Tibial nerve (tissue), 4 donors: ENCODE results near the gene RSKR. TPM values are rescaled to one million over a fixed set of nuclear protein-coding genes. Genes with fewer than 3 reads are reported as not detected.
A peak's percentile ranks its signal among the peaks of the same experiment; 100 is the strongest.

Source experiments
- DNase-seq, 2 donors: peaks; one replicate each; pipeline ENCODE4 v3.0.0-alpha.2; 2019; ENCODE audit warnings: low spot score in 2 of 2
- H3K27ac ChIP-seq, 4 donors: fragments of 200-600 bp; sonication (generic) in 3 of 4; one replicate each; pipeline ENCODE4 v1.5.1; 2017 to 2019; ENCODE audit warnings: mild to moderate bottlenecking in 1 of 4
- H3K27me3 ChIP-seq, 2 donors: fragments of 200-600 bp; sonication (generic) in 1 of 2; one replicate each; pipeline versions ENCODE4 v1.5.1 to v1.6.0; 2017 to 2019
- H3K36me3 ChIP-seq, 3 donors: fragments of 200-600 bp; sonication (generic); one replicate each; pipeline ENCODE4 v1.5.1; 2018 to 2019
- H3K4me1 ChIP-seq, 4 donors: fragments of 200-600 bp; sonication (generic) in 3 of 4; one replicate each; pipeline ENCODE4 v1.5.1; 2017 to 2019
- H3K4me3 ChIP-seq, 4 donors: fragments of 200-600 bp; sonication (generic) in 3 of 4; one replicate each; pipeline ENCODE4 v1.5.1; 2017 to 2019; ENCODE audit warnings: mild to moderate bottlenecking in 1 of 4, moderate library complexity in 1 of 4
- H3K9me3 ChIP-seq, 4 donors: fragments of 200-600 bp; sonication (generic) in 3 of 4; one replicate each; pipeline ENCODE4 v1.5.1; 2017 to 2019
- EP300 ChIP-seq, 2 donors: sonication (generic); formaldehyde crosslinking; IDR thresholded peaks; one replicate each; pipeline ENCODE4 v1.6.1; 2017; ENCODE audit warnings: antibody characterized with exemption in 2 of 2, mild to moderate bottlenecking in 1 of 2
- POLR2A ChIP-seq, 2 donors: fragments of 450-650 bp; IDR thresholded peaks; one replicate each; pipeline ENCODE4 v1.6.1; 2017; ENCODE audit warnings: antibody characterized with exemption in 2 of 2, mild to moderate bottlenecking in 2 of 2, moderate library complexity in 2 of 2
- WGBS, 2 donors: methylation state at CpG; one replicate each; pipeline ENCODE4 v1.1.5; 2018; 5-methylcytosine and 5-hydroxymethylcytosine counted together
- total RNA-seq, 4 donors: library from RNA; depleted of rRNA; stranded (reverse); fragments of >200 nt; gene quantifications; one replicate each; pipeline ENCODE4 v1.1.0, GENCODE V29; 2016
- TF ChIP-seq, protein P1 (sequence below), 5 experiments: fragments of 200-600 bp in 3 of 5; fragments of 450-650 bp in 2 of 5; sonication (generic) in 3 of 5; IDR thresholded peaks; one replicate each; pipeline ENCODE4 v1.5.1; 2016 to 2019; ENCODE audit warnings: antibody characterized with exemption in 5 of 5, mild to moderate bottlenecking in 3 of 5, moderate library complexity in 2 of 5

Gene RSKR
- total RNA-seq, 4 donors from 2014 or later: 5.7 to 34.5 (median 16.2) TPM

DNA sequence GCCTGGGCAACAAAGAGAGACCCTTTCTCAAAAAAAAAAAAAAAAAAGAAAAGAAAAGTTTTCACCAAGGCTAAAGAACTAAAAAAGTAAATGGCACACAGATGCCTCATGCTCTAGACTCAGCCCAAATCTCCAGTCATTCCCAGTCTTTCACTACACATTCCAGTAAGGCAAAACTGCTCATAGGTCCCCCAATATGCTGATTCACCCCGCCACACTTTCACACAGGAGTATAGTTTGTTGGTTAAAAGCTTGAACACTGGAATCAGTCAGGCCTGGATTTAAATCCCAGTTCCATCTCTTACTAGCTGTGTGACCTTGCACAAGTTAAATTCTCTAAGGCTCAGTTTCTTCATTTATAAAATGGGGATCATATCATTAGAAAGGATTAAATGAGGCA, 44.5 kb downstream of the RSKR start:
- H3K27me3 ChIP-seq: no peaks in the 10 kb centered on the region
- WGBS, 2 donors: 97 to 100% methylated on average over 1 of the region's 1 CpG

DNA sequence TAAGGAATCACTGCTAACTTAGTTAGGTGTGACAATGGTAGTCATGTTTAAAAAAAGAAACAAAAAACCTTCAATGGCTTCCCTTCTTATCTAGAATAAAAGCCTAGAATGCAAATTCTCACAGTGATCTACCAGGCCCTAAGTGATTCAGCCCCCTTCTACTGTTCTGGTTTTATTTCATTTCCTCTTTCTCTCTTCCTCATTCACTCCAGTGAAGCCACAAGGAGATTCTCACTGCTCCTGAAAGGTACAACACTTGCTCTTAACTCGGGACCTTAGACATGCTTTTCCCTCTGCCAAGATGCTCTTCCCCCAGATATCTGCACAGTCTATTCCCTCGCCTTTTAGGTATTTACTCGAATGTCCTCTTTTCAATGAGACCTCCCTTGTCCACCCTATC, 46.4 kb downstream of the RSKR start:
- TF ChIP-seq EP300 (IDR thresholded peaks at IDR 0.05) (no peak), POLR2A (IDR thresholded peaks at IDR 0.05) (no peak)
- TF ChIP-seq, protein P1, sequence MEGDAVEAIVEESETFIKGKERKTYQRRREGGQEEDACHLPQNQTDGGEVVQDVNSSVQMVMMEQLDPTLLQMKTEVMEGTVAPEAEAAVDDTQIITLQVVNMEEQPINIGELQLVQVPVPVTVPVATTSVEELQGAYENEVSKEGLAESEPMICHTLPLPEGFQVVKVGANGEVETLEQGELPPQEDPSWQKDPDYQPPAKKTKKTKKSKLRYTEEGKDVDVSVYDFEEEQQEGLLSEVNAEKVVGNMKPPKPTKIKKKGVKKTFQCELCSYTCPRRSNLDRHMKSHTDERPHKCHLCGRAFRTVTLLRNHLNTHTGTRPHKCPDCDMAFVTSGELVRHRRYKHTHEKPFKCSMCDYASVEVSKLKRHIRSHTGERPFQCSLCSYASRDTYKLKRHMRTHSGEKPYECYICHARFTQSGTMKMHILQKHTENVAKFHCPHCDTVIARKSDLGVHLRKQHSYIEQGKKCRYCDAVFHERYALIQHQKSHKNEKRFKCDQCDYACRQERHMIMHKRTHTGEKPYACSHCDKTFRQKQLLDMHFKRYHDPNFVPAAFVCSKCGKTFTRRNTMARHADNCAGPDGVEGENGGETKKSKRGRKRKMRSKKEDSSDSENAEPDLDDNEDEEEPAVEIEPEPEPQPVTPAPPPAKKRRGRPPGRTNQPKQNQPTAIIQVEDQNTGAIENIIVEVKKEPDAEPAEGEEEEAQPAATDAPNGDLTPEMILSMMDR (IDR thresholded peaks at IDR 0.05): no peak
- Histone ChIP-seq H3K27ac (no peak overlapping the region), H3K4me3 (no peak overlapping the region), H3K36me3 (peaks cover 0 to 28% (median 0%) of the 10 kb centered on the region in 3 donors), H3K9me3 (no peaks in the 10 kb centered on the region), H3K27me3 (no peaks in the 10 kb centered on the region), H3K4me1 (peaks cover 0 to 42% (median 17%) of the 10 kb centered on the region in 4 donors)
- WGBS, 2 donors: 76 to 82% methylated on average over 3 of the region's 3 CpGs
- DNase-seq: no peak

More for the DNA sequence above, 44.5 kb downstream of the RSKR start:
- no peaks in the 10 kb centered on the region for H3K9me3 ChIP-seq
- DNase-seq: no peak
- H3K27ac ChIP-seq: no peak overlapping the region
- no peak overlapping the region for H3K4me3 ChIP-seq
- peaks cover 0 to 21% (median 0%) of the 10 kb centered on the region in 3 donors for H3K36me3 ChIP-seq
- no peak for TF ChIP-seq EP300 (IDR thresholded peaks at IDR 0.05)
- no peak for TF ChIP-seq POLR2A (IDR thresholded peaks at IDR 0.05)
- TF ChIP-seq, protein P1 (IDR thresholded peaks at IDR 0.05): no peak
- H3K4me1 ChIP-seq: peaks cover 0 to 38% (median 17%) of the 10 kb centered on the region in 4 donors

DNA sequence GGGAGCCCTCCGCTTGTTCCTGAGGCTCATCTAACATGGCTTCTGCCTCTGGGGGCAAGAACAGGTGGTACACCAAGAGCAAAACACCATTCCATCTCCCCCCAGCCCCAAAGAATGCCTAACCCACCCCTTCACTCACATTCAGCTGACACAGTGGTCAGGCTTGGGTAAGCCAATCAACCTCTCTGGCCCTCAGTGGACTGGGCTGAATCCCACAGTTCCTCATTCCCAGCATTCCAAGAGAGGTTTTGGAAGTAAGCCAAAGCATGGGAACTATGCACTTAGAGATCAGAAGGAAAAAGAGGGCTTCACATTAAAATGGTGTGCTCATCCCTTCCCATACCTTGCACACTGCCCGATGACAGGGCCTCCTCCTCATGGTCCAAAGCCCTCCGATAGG, 50.5 kb downstream of the RSKR start:
- Histone ChIP-seq H3K27ac (peak overlapping the region in 1 of 4 donors; percentile 44), H3K9me3 (no peaks in the 10 kb centered on the region), H3K4me1 (peaks cover 0 to 18% (median 2%) of the 10 kb centered on the region in 4 donors), H3K36me3 (peaks cover 4 to 65% (median 22%) of the 10 kb centered on the region in 3 donors), H3K27me3 (no peaks in the 10 kb centered on the region), H3K4me3 (no peak overlapping the region)
- no peak for TF ChIP-seq POLR2A (IDR thresholded peaks at IDR 0.05)
- TF ChIP-seq EP300 (IDR thresholded peaks at IDR 0.05): no peak
- TF ChIP-seq, protein P1 (IDR thresholded peaks at IDR 0.05): no peak
- WGBS, 2 donors: 71 to 75% methylated on average over 3 of the region's 3 CpGs
- no peak for DNase-seq

Other genes starting within 250 kb of the RSKR start
- not detected for gene SEBOX, start 249.0 kb downstream of the RSKR start, total RNA-seq
- gene VTN, start 243.9 kb downstream of the RSKR start, total RNA-seq: 10 to 100 TPM in 1 of 4 donors, 1 to 10 TPM in 2, under 1 TPM in 1; 0.90 to 22.7 (median 1.8) TPM
- 10 to 100 TPM in 2 of 4 donors, 1 to 10 TPM in 2; 5.4 to 18.6 (median 13.8) TPM for gene SARM1, start 242.5 kb downstream of the RSKR start, total RNA-seq
- gene SLC46A1, start 208.0 kb downstream of the RSKR start, total RNA-seq: 10 to 100 TPM in 1 of 4 donors, 1 to 10 TPM in 3; 5.0 to 10.8 (median 6.4) TPM
- gene SLC13A2, start 140.5 kb downstream of the RSKR start, total RNA-seq: not detected
- gene FOXN1, start 107.8 kb downstream of the RSKR start, total RNA-seq: not detected
- gene UNC119, start 61.6 kb downstream of the RSKR start, total RNA-seq: 10 to 100 TPM; 20.5 to 30.0 (median 22.4) TPM
- gene PIGS, start 42.7 kb downstream of the RSKR start, total RNA-seq: 10 to 100 TPM; 62.2 to 82.4 (median 73.2) TPM
- 100 to 1,000 TPM in 3 of 4 donors, 10 to 100 TPM in 1; 46.2 to 222 (median 141) TPM for gene ALDOC, start 37.3 kb downstream of the RSKR start, total RNA-seq
- gene SPAG5, start 15.2 kb downstream of the RSKR start, total RNA-seq: 10 to 100 TPM in 1 of 4 donors, 1 to 10 TPM in 3; 5.7 to 11.4 (median 7.6) TPM
- gene BLTP2, start 31.0 kb upstream of the RSKR start, total RNA-seq: 100 to 1,000 TPM in 3 of 4 donors, 10 to 100 TPM in 1; 95.1 to 133 (median 111) TPM
- 10 to 100 TPM; 26.7 to 45.3 (median 32.4) TPM for gene SDF2, start 47.7 kb upstream of the RSKR start, total RNA-seq
- 100 to 1,000 TPM in 1 of 4 donors, 10 to 100 TPM in 3; 56.4 to 101 (median 66.6) TPM for gene SUPT6H, start 48.0 kb upstream of the RSKR start, total RNA-seq
- gene PROCA1, start 97.7 kb upstream of the RSKR start, total RNA-seq: 1 to 10 TPM; 2.1 to 6.3 (median 4.6) TPM
- 100 to 1,000 TPM; 189 to 298 (median 196) TPM for gene RAB34, start 103.7 kb upstream of the RSKR start, total RNA-seq
- 100 to 1,000 TPM; 431 to 573 (median 517) TPM for gene RPL23A, start 105.8 kb upstream of the RSKR start, total RNA-seq
- gene TLCD1, start 112.0 kb upstream of the RSKR start, total RNA-seq: 1 to 10 TPM in 1 of 4 donors, under 1 TPM in 1, not detected in 2; 0.44 to 1.2 TPM
- gene NEK8, start 114.6 kb upstream of the RSKR start, total RNA-seq: 1 to 10 TPM; 2.8 to 6.0 (median 3.5) TPM
- gene TRAF4, start 129.8 kb upstream of the RSKR start, total RNA-seq: 10 to 100 TPM; 18.4 to 42.8 (median 30.0) TPM
- gene FAM222B, start 228.6 kb upstream of the RSKR start, total RNA-seq: 10 to 100 TPM in 2 of 4 donors, 1 to 10 TPM in 2; 6.1 to 17.1 (median 11.4) TPM
- gene ERAL1, start 240.8 kb upstream of the RSKR start, total RNA-seq: 10 to 100 TPM; 26.4 to 52.8 (median 36.2) TPM